HFFc6 (cell line): ENCODE data around the gene CACHD1. TPM values are rescaled to one million over a fixed set of nuclear protein-coding genes. Genes with fewer than 3 reads are reported as not detected.

Experiments used
- DNase-seq: peaks from one replicate; pipeline ENCODE4 v3.0.0-alpha.2; 2018
- H3K27ac Mint-ChIP-seq: 2 replicates; pipeline ENCODE4 v1.8.0; 2020; ENCODE audit warnings: mild to moderate bottlenecking, mixed read lengths
- H3K27me3 Mint-ChIP-seq: 2 replicates; pipeline ENCODE4 v1.8.0; 2021; ENCODE audit warnings: mild to moderate bottlenecking, moderate library complexity, mixed read lengths; ENCODE audit not compliant: insufficient read depth
- H3K36me3 Mint-ChIP-seq: 2 replicates; pipeline ENCODE4 v1.8.0; 2021; ENCODE audit warnings: low read depth, mixed read lengths
- H3K4me1 Mint-ChIP-seq: 2 replicates; pipeline ENCODE4 v1.8.0; 2020; ENCODE audit warnings: low read depth, mixed read lengths
- H3K4me3 Mint-ChIP-seq: 2 replicates; pipeline ENCODE4 v1.8.0; 2020; ENCODE audit warnings: mild to moderate bottlenecking, moderate library complexity, mixed read lengths
- H3K9me3 Mint-ChIP-seq: 2 replicates; pipeline ENCODE4 v1.8.0; 2020; ENCODE audit warnings: mild to moderate bottlenecking, mixed read lengths
- total RNA-seq, 6 experiments: library from RNA; stranded (reverse); fragmentation: NEBNext Ultra II Directional; extraction: Animal tissue kit (Norgen Biotek cat#: 25700); gene quantifications; 2 replicates in 1 of 6; 3 replicates in 5 of 6; pipeline ENCODE4 v1.2.3, GENCODE V29; 2021
- TF ChIP-seq, protein P1 (sequence below): fragments of 200-600 bp; sonication (generic); IDR thresholded peaks from 2 replicates; pipeline ENCODE4 v1.5.0; 2021; ENCODE audit warnings: antibody characterized with exemption, mild to moderate bottlenecking

Gene CACHD1
- total RNA-seq, 6 experiments from 2014 or later: 3.9 to 5.5 (median 5.1) TPM

DNA sequence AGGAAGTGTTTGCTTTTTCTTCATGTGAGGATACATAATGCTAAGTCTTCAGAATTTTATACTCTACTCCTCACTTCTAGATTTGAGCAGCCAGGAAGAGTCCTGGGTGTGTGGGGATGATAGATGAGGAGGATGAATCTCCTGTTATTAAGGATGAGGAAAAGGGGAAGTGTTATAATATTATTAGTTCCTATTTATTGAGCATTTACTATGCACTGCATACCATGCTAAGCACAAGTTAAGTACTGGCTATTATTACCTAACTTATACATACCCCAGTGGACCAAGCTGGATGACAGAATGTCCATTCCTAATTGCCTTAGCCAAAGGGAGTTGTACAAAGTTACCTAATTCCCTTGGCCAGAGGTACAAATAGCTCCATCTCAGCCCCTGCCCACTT, 19.8 kb downstream of the CACHD1 start:
- Mint-ChIP-seq H3K9me3 (no peaks in the 10 kb centered on the region), H3K36me3 (no peaks in the 10 kb centered on the region), H3K4me3 (no peak overlapping the region), H3K27ac (no peak overlapping the region), H3K27me3 (peaks cover 5% of the 10 kb centered on the region), H3K4me1 (peaks cover 2% of the 10 kb centered on the region; the same call in 1 of the 2 replicates)
- DNase-seq: no peak
- TF ChIP-seq, protein P1, sequence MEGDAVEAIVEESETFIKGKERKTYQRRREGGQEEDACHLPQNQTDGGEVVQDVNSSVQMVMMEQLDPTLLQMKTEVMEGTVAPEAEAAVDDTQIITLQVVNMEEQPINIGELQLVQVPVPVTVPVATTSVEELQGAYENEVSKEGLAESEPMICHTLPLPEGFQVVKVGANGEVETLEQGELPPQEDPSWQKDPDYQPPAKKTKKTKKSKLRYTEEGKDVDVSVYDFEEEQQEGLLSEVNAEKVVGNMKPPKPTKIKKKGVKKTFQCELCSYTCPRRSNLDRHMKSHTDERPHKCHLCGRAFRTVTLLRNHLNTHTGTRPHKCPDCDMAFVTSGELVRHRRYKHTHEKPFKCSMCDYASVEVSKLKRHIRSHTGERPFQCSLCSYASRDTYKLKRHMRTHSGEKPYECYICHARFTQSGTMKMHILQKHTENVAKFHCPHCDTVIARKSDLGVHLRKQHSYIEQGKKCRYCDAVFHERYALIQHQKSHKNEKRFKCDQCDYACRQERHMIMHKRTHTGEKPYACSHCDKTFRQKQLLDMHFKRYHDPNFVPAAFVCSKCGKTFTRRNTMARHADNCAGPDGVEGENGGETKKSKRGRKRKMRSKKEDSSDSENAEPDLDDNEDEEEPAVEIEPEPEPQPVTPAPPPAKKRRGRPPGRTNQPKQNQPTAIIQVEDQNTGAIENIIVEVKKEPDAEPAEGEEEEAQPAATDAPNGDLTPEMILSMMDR: no peak

DNA sequence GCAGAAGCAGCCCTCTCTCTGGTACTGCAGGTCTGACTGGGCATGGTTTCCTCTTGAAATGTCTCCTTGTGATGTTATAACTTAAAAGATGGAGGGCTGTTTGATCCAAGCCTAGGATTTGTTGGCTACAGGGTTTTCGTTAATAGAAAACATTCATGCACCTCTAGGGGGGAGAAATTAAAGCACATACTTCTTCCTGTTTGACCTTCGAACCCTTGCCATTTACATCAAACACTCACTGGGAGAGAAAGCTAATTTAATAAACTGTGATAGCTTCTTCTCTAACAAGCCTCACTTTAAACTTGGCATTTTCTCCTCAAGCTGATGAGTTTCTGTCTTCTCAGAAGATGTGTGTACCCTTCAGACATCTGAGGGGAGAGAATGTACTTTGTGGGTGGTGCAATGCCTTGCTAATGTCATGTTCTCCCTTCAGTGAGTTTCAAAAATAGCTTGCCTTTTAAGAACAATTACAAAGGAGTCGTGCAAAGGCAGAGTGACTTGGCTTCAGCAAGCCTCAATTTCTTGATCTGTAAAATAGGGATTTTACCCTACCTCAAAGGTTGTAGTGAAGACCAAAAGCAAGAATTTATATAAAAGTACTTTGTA, 20.4 kb downstream of the CACHD1 start:
- H3K27ac Mint-ChIP-seq: no peak overlapping the region
- peaks cover 8% of the 10 kb centered on the region; the same call in 1 of the 2 replicates for H3K4me1 Mint-ChIP-seq
- H3K4me3 Mint-ChIP-seq: no peak overlapping the region
- H3K9me3 Mint-ChIP-seq: no peaks in the 10 kb centered on the region
- no peak for DNase-seq
- no peaks in the 10 kb centered on the region for H3K36me3 Mint-ChIP-seq
- TF ChIP-seq, protein P1: no peak
- H3K27me3 Mint-ChIP-seq: peaks cover 5% of the 10 kb centered on the region

DNA sequence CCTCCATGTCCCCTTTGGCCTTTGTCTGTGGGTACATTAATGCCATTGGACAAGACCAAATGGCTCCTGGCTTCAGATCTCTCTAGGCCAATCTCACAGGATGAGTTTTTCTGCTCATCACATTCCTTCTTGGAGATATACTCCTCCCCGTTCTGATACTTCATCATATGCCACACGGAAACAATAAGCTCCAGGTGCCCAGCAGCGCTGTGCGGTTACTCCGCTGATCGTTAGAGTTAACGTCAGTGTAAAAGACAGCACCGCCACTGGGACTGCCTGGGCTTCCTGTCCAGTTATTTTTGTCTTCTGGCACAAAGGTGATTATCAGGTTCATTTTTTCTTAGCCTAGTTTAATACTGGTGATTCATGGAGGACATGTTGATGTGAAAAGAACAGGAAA, 22.5 kb downstream of the CACHD1 start:
- Mint-ChIP-seq H3K9me3 (no peaks in the 10 kb centered on the region), H3K27ac (no peak overlapping the region), H3K27me3 (peaks cover 5% of the 10 kb centered on the region; the same call in 1 of the 2 replicates), H3K4me1 (peaks cover 17% of the 10 kb centered on the region), H3K4me3 (no peak overlapping the region), H3K36me3 (no peaks in the 10 kb centered on the region)
- DNase-seq: no peak
- TF ChIP-seq, protein P1: no peak

DNA sequence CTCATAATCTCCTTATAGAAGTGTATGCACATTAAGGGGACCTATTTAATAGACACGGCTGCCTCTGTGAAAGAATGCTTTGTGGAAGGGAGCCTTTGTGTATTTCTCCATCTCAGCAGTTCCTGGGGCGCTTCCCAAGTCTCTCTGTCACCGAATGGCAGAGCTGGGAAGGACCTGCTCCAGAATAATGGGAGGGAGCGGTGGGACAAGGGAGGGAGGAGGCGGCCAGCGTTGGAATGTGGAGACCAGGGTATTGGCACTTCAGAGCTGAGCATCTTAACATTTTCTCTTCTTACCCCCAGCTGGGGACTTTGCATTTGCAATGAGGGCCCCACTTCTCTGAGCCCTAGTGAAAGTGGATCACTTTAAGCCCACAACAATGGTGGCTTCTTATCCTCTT, 23.9 kb downstream of the CACHD1 start:
- Mint-ChIP-seq H3K4me1 (peaks cover 20% of the 10 kb centered on the region), H3K9me3 (no peaks in the 10 kb centered on the region), H3K27me3 (peaks cover 5% of the 10 kb centered on the region; the same call in 1 of the 2 replicates), H3K27ac (no peak overlapping the region), H3K36me3 (no peaks in the 10 kb centered on the region), H3K4me3 (no peak overlapping the region)
- no peak for DNase-seq
- TF ChIP-seq, protein P1: no peak

DNA sequence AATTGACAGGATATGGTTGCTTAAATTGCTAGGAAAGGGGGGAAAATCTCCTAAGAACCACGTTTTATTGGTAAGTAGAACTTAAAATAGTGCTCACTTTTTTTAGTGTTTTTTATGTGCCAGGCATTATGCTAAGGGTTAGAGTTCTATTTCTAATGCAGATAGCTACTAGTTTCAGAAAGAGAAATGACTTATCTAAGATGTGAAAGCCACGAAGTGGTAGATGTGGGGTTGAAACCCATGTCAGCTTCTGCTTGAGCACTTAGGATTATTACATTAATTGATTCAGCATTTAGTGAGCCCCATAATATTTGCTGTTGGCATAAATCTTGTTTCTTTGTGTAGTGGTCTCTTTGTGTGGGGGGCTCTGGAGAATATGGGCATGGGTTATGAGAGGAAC, 24.7 kb downstream of the CACHD1 start:
- Mint-ChIP-seq H3K27me3 (peaks cover 5% of the 10 kb centered on the region; the same call in 1 of the 2 replicates), H3K9me3 (no peaks in the 10 kb centered on the region), H3K36me3 (no peaks in the 10 kb centered on the region), H3K4me3 (no peak overlapping the region), H3K4me1 (peaks cover 20% of the 10 kb centered on the region), H3K27ac (no peak overlapping the region)
- TF ChIP-seq, protein P1: no peak
- DNase-seq: no peak
